ENCODE data around the gene HOXC12. TPM values are rescaled to one million over a fixed set of nuclear protein-coding genes. Genes with fewer than 3 reads are reported as not detected.

HOXC12 gene
- total RNA-seq, 1 donor from 2014 or later = not detected

GRCh38 chr12:53937596-53938325, 16.9 kb upstream of the HOXC12 start:
- peaks cover 90% of the 10 kb centered on the region for H3K27me3 Mint-ChIP-seq (ENCODE audit: low read depth, unreplicated experiment)
- Histone ChIP-seq H3K9ac (ENCODE audit: low read length) (no peak overlapping the region), H3K9me3 (ENCODE audit: insufficient read depth, low read depth, low read length) (no peaks in the 10 kb centered on the region), H3K4me1 (ENCODE audit: insufficient read depth, low read length) (peaks cover 2% of the 10 kb centered on the region), H3K27ac (ENCODE audit: low read depth, low read length) (no peak overlapping the region), H3K4me2 (ENCODE audit: low read length) (no peak overlapping the region), H3K4me3 (ENCODE audit: insufficient read depth, low read depth, low read length) (no peak overlapping the region), H3K79me2 (ENCODE audit: insufficient read depth, low read length) (no peaks in the 10 kb centered on the region), H2AFZ (ENCODE audit: low read depth, low read length) (no peak overlapping the region), H4K20me1 (ENCODE audit: insufficient read depth, low read length) (no peaks in the 10 kb centered on the region), H3K36me3 (ENCODE audit: insufficient read depth, low read length) (no peaks in the 10 kb centered on the region), H3K27me3 (ENCODE audit: insufficient read depth, low read length) (peaks cover 88% of the 10 kb centered on the region)
- DNase-seq (ENCODE audit: low read depth) = no peak
- H3K36me3 Mint-ChIP-seq (ENCODE audit: low read depth, unreplicated experiment) = no peaks in the 10 kb centered on the region
- no peak overlapping the region for H3K27ac Mint-ChIP-seq (ENCODE audit: unreplicated experiment)
- TF ChIP-seq CTCF (IDR thresholded peaks at IDR 0.05; ENCODE audit: insufficient read depth, low read depth, low read length) = no peak
- peaks cover 21% of the 10 kb centered on the region for H3K9me3 Mint-ChIP-seq (ENCODE audit: unreplicated experiment)
- H3K4me1 Mint-ChIP-seq (ENCODE audit: low read depth, unreplicated experiment) = no peaks in the 10 kb centered on the region
- H3K4me3 Mint-ChIP-seq (ENCODE audit: unreplicated experiment) = no peak overlapping the region
- no peak for FAIRE-seq

GRCh38 chr12:53938326-53939140, 16.2 kb upstream of the HOXC12 start, which contains the start of gene HOXC13:
Gene HOXC13, plus strand, starts transcription at chr12:53938831. Its CDS starts 76 bp downstream, at chr12:53938907.
- FAIRE-seq = no peak
- H4K20me1 ChIP-seq (ENCODE audit: insufficient read depth, low read length) = no peaks in the 10 kb centered on the region

More at GRCh38 chr12:53938326-53939140, 16.2 kb upstream of the HOXC12 start, which contains the start of gene HOXC13:
- Mint-ChIP-seq H3K27me3 (ENCODE audit: low read depth, unreplicated experiment) (peaks cover 89% of the 10 kb centered on the region), H3K4me3 (ENCODE audit: unreplicated experiment) (no peak within 1 kb of the TSS), H3K9me3 (ENCODE audit: unreplicated experiment) (peaks cover 21% of the 10 kb centered on the region), H3K27ac (ENCODE audit: unreplicated experiment) (no peak within 1 kb of the TSS), H3K36me3 (ENCODE audit: low read depth, unreplicated experiment) (no peaks in the 10 kb centered on the region), H3K4me1 (ENCODE audit: low read depth, unreplicated experiment) (no peaks in the 10 kb centered on the region)
- H3K4me1 ChIP-seq (ENCODE audit: insufficient read depth, low read length) = peaks cover 2% of the 10 kb centered on the region
- no peak within 1 kb of the TSS for H3K27ac ChIP-seq (ENCODE audit: low read depth, low read length)
- no peak within 1 kb of the TSS for H3K9ac ChIP-seq (ENCODE audit: low read length)
- H3K4me3 ChIP-seq (ENCODE audit: insufficient read depth, low read depth, low read length) = no peak within 1 kb of the TSS
- no peaks in the 10 kb centered on the region for H3K36me3 ChIP-seq (ENCODE audit: insufficient read depth, low read length)
- H3K9me3 ChIP-seq (ENCODE audit: insufficient read depth, low read depth, low read length) = no peaks in the 10 kb centered on the region
- peaks cover 88% of the 10 kb centered on the region for H3K27me3 ChIP-seq (ENCODE audit: insufficient read depth, low read length)
- H3K4me2 ChIP-seq (ENCODE audit: low read length) = no peak within 1 kb of the TSS
- DNase-seq (ENCODE audit: low read depth) = no peak
- TF ChIP-seq CTCF (IDR thresholded peaks at IDR 0.05; ENCODE audit: insufficient read depth, low read depth, low read length) (no peak), EZH2 (IDR thresholded peaks at IDR 0.05; ENCODE audit: insufficient read depth, low read length) (peak; percentile 77)
- H2AFZ ChIP-seq (ENCODE audit: low read depth, low read length) = no peak within 1 kb of the TSS
- H3K79me2 ChIP-seq (ENCODE audit: insufficient read depth, low read length) = no peaks in the 10 kb centered on the region

Data from astrocyte (in vitro differentiated cells and primary cell).